ENCODE measurements around the gene ZNF606.

ZNF606 gene

DNA sequence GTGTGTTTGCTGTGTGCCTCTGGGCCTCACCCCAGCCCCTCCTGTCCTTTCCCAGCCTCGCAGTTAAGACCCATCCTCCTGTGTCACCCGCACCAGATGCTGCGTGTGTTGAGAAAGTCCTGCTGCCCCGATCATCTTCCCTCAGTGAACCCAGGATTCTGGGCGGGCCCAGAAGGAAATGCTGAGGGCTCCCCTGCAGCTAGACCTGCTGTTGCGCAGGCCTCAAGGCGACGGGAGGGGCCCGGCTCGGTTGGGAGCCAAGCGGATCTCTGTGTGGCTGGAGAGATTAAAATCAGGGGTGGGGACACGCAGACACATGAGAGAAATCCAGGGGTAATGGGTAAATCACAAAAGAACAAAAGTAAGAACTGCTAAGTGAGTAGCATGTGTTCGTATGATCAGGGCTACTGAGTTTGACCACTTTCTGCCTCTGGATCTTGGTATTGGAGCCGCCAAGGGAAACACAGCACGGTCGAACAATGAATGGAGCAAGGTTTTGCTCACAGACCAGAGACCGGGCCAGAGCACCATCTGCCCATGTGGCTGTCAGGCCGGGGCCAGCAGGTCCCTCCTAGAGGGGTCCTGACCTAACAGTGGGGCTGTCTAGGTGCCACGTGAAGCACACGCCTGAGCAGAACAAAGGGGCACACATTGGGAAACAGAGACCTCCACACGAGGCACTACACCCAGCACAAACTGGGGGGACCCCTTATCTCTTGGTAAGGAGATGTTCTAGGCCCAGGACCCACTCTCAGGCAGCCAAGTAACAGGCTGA is 38.3 kb upstream of the ZNF606 start:
- DNase-seq (ENCODE audit: low spot score) = no peak
- peaks cover 7% of the 10 kb centered on the region for H3K9me3 ChIP-seq (ENCODE audit: severe bottlenecking)
- H3K4me1 ChIP-seq (ENCODE audit: insufficient read depth, poor library complexity, severe bottlenecking) = no peaks in the 10 kb centered on the region
- no peak for ATAC-seq (ENCODE audit: low read depth)
- TF ChIP-seq, protein P1, sequence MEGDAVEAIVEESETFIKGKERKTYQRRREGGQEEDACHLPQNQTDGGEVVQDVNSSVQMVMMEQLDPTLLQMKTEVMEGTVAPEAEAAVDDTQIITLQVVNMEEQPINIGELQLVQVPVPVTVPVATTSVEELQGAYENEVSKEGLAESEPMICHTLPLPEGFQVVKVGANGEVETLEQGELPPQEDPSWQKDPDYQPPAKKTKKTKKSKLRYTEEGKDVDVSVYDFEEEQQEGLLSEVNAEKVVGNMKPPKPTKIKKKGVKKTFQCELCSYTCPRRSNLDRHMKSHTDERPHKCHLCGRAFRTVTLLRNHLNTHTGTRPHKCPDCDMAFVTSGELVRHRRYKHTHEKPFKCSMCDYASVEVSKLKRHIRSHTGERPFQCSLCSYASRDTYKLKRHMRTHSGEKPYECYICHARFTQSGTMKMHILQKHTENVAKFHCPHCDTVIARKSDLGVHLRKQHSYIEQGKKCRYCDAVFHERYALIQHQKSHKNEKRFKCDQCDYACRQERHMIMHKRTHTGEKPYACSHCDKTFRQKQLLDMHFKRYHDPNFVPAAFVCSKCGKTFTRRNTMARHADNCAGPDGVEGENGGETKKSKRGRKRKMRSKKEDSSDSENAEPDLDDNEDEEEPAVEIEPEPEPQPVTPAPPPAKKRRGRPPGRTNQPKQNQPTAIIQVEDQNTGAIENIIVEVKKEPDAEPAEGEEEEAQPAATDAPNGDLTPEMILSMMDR (IDR thresholded peaks at IDR 0.05; ENCODE audit: poor library complexity, severe bottlenecking) = no peak
- H3K36me3 ChIP-seq (ENCODE audit: low read depth) = no peaks in the 10 kb centered on the region
- H3K27ac ChIP-seq (ENCODE audit: poor library complexity, severe bottlenecking) = no peak overlapping the region
- H3K4me3 ChIP-seq (ENCODE audit: severe bottlenecking) = no peak overlapping the region
- H3K27me3 ChIP-seq (ENCODE audit: insufficient read depth, poor library complexity, severe bottlenecking) = no peaks in the 10 kb centered on the region

DNA sequence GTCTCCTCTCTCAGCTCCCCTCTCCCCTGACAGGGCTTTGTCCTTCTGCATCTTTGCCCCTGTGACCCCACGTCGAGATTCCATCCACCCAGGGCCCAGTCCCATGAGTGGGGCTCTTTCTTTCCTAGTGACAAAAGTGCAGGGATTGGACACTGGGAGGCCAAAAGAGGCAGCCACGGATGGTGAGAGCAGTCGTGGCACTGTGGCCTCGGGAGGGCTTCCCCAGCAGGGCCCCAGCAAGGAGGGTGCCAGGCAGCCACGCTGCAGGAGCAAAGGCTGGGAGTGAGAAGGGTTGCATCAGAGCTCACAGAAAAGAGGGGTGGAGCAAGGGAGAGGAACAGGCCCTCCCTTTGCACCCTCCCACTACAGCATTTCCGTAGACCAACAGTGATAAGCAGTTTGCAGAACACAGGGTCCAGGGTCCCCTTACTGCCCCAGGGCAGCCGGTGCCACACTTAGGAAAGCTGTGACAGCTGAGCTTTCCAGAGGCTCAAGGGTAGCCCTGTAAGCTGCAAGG is 36.1 kb upstream of the ZNF606 start:
- no peaks in the 10 kb centered on the region for H3K4me1 ChIP-seq (ENCODE audit: insufficient read depth, poor library complexity, severe bottlenecking)
- no peaks in the 10 kb centered on the region for H3K27me3 ChIP-seq (ENCODE audit: insufficient read depth, poor library complexity, severe bottlenecking)
- TF ChIP-seq, protein P1 (IDR thresholded peaks at IDR 0.05; ENCODE audit: poor library complexity, severe bottlenecking) = no peak
- H3K4me3 ChIP-seq (ENCODE audit: severe bottlenecking) = no peak overlapping the region
- no peak overlapping the region for H3K27ac ChIP-seq (ENCODE audit: poor library complexity, severe bottlenecking)
- peaks cover 8% of the 10 kb centered on the region for H3K9me3 ChIP-seq (ENCODE audit: severe bottlenecking)
- ATAC-seq (ENCODE audit: low read depth) (no peak), DNase-seq (ENCODE audit: low spot score) (no peak)
- no peaks in the 10 kb centered on the region for H3K36me3 ChIP-seq (ENCODE audit: low read depth)

DNA sequence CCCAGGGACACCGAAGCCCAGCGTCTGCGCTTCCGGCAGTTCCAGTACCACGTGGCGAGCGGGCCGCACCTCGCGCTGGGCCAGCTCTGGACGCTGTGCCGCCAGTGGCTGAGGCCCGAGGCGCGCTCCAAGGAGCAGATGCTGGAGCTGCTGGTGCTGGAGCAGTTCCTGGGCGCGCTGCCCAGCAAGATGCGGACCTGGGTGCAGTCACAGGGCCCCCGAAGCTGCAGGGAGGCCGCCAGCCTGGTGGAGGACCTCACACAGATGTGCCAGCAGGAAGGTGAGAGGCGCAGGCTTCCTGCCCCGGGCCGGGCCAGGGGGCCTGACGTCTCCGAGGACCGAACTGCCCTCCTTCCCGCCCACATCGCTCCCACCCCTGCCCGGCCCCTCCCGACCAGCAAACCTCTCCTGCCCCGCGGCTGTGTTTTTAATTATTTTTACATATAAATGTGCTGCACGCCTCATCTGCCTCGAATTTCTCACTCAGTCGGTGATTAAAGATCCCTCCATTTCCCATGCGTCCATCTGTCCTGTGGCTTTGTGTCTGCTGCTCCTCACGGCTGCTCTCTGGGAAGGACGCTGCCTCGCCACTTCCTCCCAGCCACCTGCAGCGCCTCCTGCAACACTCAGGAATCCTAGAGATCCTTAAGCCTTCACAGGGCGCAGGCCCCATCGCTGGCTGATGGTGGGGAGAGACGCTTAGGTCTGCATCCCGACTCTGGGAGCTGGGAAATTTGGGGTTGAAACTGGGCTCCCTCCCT is 35.5 kb upstream of the ZNF606 start:
- ATAC-seq (ENCODE audit: low read depth) (no peak), DNase-seq (ENCODE audit: low spot score) (no peak)
- no peaks in the 10 kb centered on the region for H3K27me3 ChIP-seq (ENCODE audit: insufficient read depth, poor library complexity, severe bottlenecking)
- H3K27ac ChIP-seq (ENCODE audit: poor library complexity, severe bottlenecking) = no peak overlapping the region
- no peaks in the 10 kb centered on the region for H3K36me3 ChIP-seq (ENCODE audit: low read depth)
- no peaks in the 10 kb centered on the region for H3K4me1 ChIP-seq (ENCODE audit: insufficient read depth, poor library complexity, severe bottlenecking)
- H3K9me3 ChIP-seq (ENCODE audit: severe bottlenecking) = peaks cover 7% of the 10 kb centered on the region
- no peak overlapping the region for H3K4me3 ChIP-seq (ENCODE audit: severe bottlenecking)
- TF ChIP-seq, protein P1 (IDR thresholded peaks at IDR 0.05; ENCODE audit: poor library complexity, severe bottlenecking) = no peak

DNA sequence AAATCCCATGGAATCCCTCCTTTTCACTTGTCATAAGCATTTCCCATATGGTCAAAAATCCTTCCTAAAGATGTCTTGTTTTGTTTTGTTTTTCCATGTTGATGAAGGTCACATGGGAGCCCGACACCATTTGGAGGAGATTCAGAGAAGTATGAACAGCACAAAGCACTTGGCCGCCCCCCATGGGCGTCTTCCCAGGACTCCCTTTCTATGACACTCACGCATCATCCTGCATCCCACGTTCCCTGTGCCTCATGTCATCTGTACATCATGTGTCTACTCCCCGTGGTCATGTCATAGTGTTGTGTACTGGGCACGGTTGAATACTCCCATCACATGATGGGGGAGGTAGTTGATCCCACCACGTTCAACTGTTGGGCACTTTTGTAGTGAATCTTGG is 33.2 kb upstream of the ZNF606 start:
- H3K4me3 ChIP-seq (ENCODE audit: severe bottlenecking) = no peak overlapping the region
- no peaks in the 10 kb centered on the region for H3K4me1 ChIP-seq (ENCODE audit: insufficient read depth, poor library complexity, severe bottlenecking)
- DNase-seq (ENCODE audit: low spot score) (no peak), ATAC-seq (ENCODE audit: low read depth) (no peak)
- H3K27me3 ChIP-seq (ENCODE audit: insufficient read depth, poor library complexity, severe bottlenecking) = no peaks in the 10 kb centered on the region
- TF ChIP-seq, protein P1 (IDR thresholded peaks at IDR 0.05; ENCODE audit: poor library complexity, severe bottlenecking) = no peak
- peaks cover 4% of the 10 kb centered on the region for H3K9me3 ChIP-seq (ENCODE audit: severe bottlenecking)
- H3K27ac ChIP-seq (ENCODE audit: poor library complexity, severe bottlenecking) = no peak overlapping the region
- no peaks in the 10 kb centered on the region for H3K36me3 ChIP-seq (ENCODE audit: low read depth)

Data from RWPE2 (cell line).